Breast epithelium (tissue), 3 donors: ENCODE data around the gene COTL1.

ENCODE experiments used
- CTCF ChIP-seq, 3 donors: fragments of 450-650 bp; IDR thresholded peaks; one replicate each; pipeline ENCODE4 v1.5.1; 2016 to 2017; ENCODE audit warnings: antibody characterized with exemption in 3 of 3, mild to moderate bottlenecking in 3 of 3, moderate library complexity in 3 of 3
- POLR2A ChIP-seq: fragments of 450-650 bp; IDR thresholded peaks from one replicate; pipeline ENCODE4 v1.6.1; 2016; ENCODE audit warnings: antibody characterized with exemption, mild to moderate bottlenecking, moderate library complexity

GRCh38 chr16:84611041-84611440 is 6.8 kb downstream of the COTL1 start:
- TF ChIP-seq POLR2A (no peak), CTCF (IDR thresholded peaks at IDR 0.05) (no peak)
